Endothelial cell of umbilical vein (primary cell): ENCODE data around the gene PDLIM3.

Experiments used
- EZH2 ChIP-seq: IDR thresholded peaks from 2 replicates; pipeline ENCODE4 v1.6.1; 2012; ENCODE audit warnings: borderline replicate concordance, low read depth, mild to moderate bottlenecking, moderate library complexity, low read length, inconsistent platforms; ENCODE audit not compliant: severe bottlenecking
- FOS ChIP-seq: IDR thresholded peaks from 2 replicates; pipeline ENCODE4 v1.6.1; 2011; ENCODE audit warnings: mild to moderate bottlenecking, low read length, moderate library complexity, borderline replicate concordance; ENCODE audit not compliant: insufficient read depth
- GATA2 ChIP-seq: IDR thresholded peaks from 2 replicates; pipeline ENCODE4 v1.7.0; 2011; ENCODE audit warnings: low read depth, mild to moderate bottlenecking, moderate library complexity, mixed read lengths, low read length; ENCODE audit not compliant: insufficient read length, insufficient read depth
- JUN ChIP-seq: IDR thresholded peaks from 2 replicates; pipeline ENCODE4 v1.6.1; 2011; ENCODE audit warnings: borderline replicate concordance, low read depth; ENCODE audit not compliant: insufficient read length, insufficient read depth
- MYC ChIP-seq: IDR thresholded peaks from one replicate; pipeline ENCODE4 v1.6.1; 2011; ENCODE audit warnings: mild to moderate bottlenecking, low read depth, low read length
- POLR2A ChIP-seq: IDR thresholded peaks from 2 replicates; pipeline ENCODE4 v1.6.1; 2012; ENCODE audit warnings: low read depth, mild to moderate bottlenecking, control low read depth, low read length
- POLR2AphosphoS5 ChIP-seq: IDR thresholded peaks from 2 replicates; pipeline ENCODE4 v1.6.1; 2012; ENCODE audit warnings: low read depth, mild to moderate bottlenecking, control low read depth, low read length, moderate library complexity; ENCODE audit not compliant: insufficient read depth
- TF ChIP-seq, protein P1 (sequence below), 2 donors: IDR thresholded peaks; 1 replicate in 1 of 2; 2 replicates in 1 of 2; pipeline ENCODE4 v1.5.1; 2011; ENCODE audit warnings: low read length in 2 of 2, mild to moderate bottlenecking in 2 of 2, moderate library complexity in 2 of 2, control low read depth in 1 of 2, inconsistent platforms in 1 of 2, low read depth in 1 of 2; ENCODE audit not compliant: insufficient read depth in 1 of 2; ENCODE audit errors: extremely low read depth in 1 of 2
- TF ChIP-seq, protein P2 (sequence below): IDR thresholded peaks from 2 replicates; pipeline ENCODE4 v1.6.1; 2011; ENCODE audit not compliant: insufficient read depth, insufficient read length

DNA sequence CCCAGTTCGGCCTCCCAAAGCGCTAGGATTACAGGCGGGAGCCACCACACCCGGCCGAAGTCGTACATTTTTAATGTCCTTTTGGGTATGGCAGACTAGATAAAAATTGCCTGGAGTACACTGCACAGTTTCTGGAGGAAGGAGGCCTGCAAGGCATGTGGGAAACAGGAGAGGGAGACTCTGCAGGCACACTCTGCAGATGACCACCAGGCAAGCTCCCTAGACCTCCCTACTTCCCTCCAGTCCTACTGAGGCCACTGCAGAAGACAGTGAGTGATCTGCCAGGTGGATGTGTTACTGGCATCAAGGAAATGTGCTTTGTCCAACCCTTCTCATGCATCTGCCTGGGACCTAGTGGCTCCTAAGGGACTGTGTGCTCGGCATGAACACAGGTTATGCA is 11.4 kb downstream of the PDLIM3 start:
- TF ChIP-seq, protein P1, sequence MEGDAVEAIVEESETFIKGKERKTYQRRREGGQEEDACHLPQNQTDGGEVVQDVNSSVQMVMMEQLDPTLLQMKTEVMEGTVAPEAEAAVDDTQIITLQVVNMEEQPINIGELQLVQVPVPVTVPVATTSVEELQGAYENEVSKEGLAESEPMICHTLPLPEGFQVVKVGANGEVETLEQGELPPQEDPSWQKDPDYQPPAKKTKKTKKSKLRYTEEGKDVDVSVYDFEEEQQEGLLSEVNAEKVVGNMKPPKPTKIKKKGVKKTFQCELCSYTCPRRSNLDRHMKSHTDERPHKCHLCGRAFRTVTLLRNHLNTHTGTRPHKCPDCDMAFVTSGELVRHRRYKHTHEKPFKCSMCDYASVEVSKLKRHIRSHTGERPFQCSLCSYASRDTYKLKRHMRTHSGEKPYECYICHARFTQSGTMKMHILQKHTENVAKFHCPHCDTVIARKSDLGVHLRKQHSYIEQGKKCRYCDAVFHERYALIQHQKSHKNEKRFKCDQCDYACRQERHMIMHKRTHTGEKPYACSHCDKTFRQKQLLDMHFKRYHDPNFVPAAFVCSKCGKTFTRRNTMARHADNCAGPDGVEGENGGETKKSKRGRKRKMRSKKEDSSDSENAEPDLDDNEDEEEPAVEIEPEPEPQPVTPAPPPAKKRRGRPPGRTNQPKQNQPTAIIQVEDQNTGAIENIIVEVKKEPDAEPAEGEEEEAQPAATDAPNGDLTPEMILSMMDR (IDR thresholded peaks at IDR 0.05; ENCODE audit: extremely low read depth in 1 of 2, insufficient read depth in 1 of 2, low read depth in 1 of 2, low read length in 2 of 2): no peak
- no peak for TF ChIP-seq POLR2A
- no peak for TF ChIP-seq POLR2AphosphoS5
- TF ChIP-seq GATA2: no peak
- TF ChIP-seq, protein P2, sequence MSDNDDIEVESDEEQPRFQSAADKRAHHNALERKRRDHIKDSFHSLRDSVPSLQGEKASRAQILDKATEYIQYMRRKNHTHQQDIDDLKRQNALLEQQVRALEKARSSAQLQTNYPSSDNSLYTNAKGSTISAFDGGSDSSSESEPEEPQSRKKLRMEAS: no peak
- TF ChIP-seq EZH2: no peak
- TF ChIP-seq MYC: no peak
- no peak for TF ChIP-seq FOS
- TF ChIP-seq JUN: no peak
